HepG2 (cell line): Measurements from ENCODE around the gene IKZF5. TPM values are rescaled to one million over a fixed set of nuclear protein-coding genes. Genes with fewer than 3 reads are reported as not detected.

ENCODE experiments used
- FOXA3 ChIP-seq: IDR thresholded peaks from 2 replicates; pipeline ENCODE4 v1.6.1; 2016; ENCODE audit warnings: missing genetic modification reagents, missing compliant biosample characterization
- GABPB1 ChIP-seq: IDR thresholded peaks from 2 replicates; pipeline ENCODE4 v1.6.1; 2016; ENCODE audit warnings: mild to moderate bottlenecking, missing genetic modification reagents, moderate library complexity, missing compliant biosample characterization
- GPBP1L1 ChIP-seq: sonication (generic); formaldehyde crosslinking; IDR thresholded peaks from 2 replicates; pipeline ENCODE4 v1.5.0; 2020; ENCODE audit warnings: mild to moderate bottlenecking, missing genetic modification reagents
- HMG20B ChIP-seq: conservative IDR thresholded peaks from 2 replicates; pipeline ENCODE4 v1.6.1; 2016; ENCODE audit warnings: missing genetic modification reagents, missing compliant biosample characterization
- MIER3 ChIP-seq: IDR thresholded peaks from 2 replicates; pipeline ENCODE4 v1.6.1; 2016; ENCODE audit warnings: missing compliant biosample characterization, borderline replicate concordance
- NFKBIZ ChIP-seq: IDR thresholded peaks from 2 replicates; pipeline ENCODE4 v1.6.1; 2018; ENCODE audit warnings: missing genetic modification reagents, missing compliant biosample characterization
- NR2F2 ChIP-seq: IDR thresholded peaks from 2 replicates; pipeline ENCODE4 v1.6.1; 2012; ENCODE audit warnings: low read depth, inconsistent platforms, borderline replicate concordance
- PITX1 ChIP-seq: sonication (generic); formaldehyde crosslinking; IDR thresholded peaks from 2 replicates; pipeline ENCODE4 v1.5.1; 2020; ENCODE audit warnings: mild to moderate bottlenecking, missing genetic modification reagents
- REXO4 ChIP-seq: sonication (generic); formaldehyde crosslinking; IDR thresholded peaks from 2 replicates; pipeline ENCODE4 v1.8.0; 2022; ENCODE audit warnings: missing genetic modification reagents, mild to moderate bottlenecking, borderline replicate concordance
- ZNF12 ChIP-seq: sonication (generic); formaldehyde crosslinking; IDR thresholded peaks from 2 replicates; pipeline ENCODE4 v1.5.0; 2020; ENCODE audit warnings: missing genetic modification reagents
- ZNF460 ChIP-seq: sonication (generic); formaldehyde crosslinking; IDR thresholded peaks from 2 replicates; pipeline ENCODE4 v1.5.1; 2020; ENCODE audit warnings: missing genetic modification reagents, mild to moderate bottlenecking, borderline replicate concordance
- ZNF672 ChIP-seq: sonication (generic); formaldehyde crosslinking; IDR thresholded peaks from 2 replicates; pipeline ENCODE4 v1.8.1; 2022; ENCODE audit warnings: missing genetic modification reagents
- ZNF773 ChIP-seq: sonication (generic); formaldehyde crosslinking; IDR thresholded peaks from 2 replicates; pipeline ENCODE4 v1.4.0; 2020; ENCODE audit warnings: missing genetic modification reagents, borderline replicate concordance
- ZSCAN9 ChIP-seq: IDR thresholded peaks from 2 replicates; pipeline ENCODE4 v1.6.1; 2016; ENCODE audit warnings: borderline replicate concordance
- polyA plus RNA-seq, 8 experiments: library from polyadenylated mRNA; depleted of rRNA in 3 of 8; stranded (reverse) in 7 of 8; unstranded in 1 of 8; fragments of >200 nt; fragmentation: Illumina TruSeq in 4 of 8; extraction: Trizol in 4 of 8; gene quantifications; 2 replicates each; pipeline versions ENCODE4 v1.2.1 to v1.2.3, GENCODE V29; 2011 to 2016; ENCODE audit warnings: low read depth in 4 of 8, missing spikeins in 1 of 8, mixed read lengths in 1 of 8; ENCODE audit not compliant: insufficient read depth in 1 of 8
- total RNA-seq, 5 experiments: library from RNA; depleted of rRNA; stranded (reverse); fragments of >200 nt; fragmentation: Illumina TruSeq; extraction: Trizol; gene quantifications; 2 replicates each; pipeline ENCODE4 v1.2.3, GENCODE V29; 2016; ENCODE audit warnings: low read depth in 1 of 5
- TF ChIP-seq, protein P1 (sequence below): fragments of 450-650 bp; IDR thresholded peaks from 2 replicates; pipeline ENCODE4 v1.6.1; 2017; ENCODE audit warnings: mild to moderate bottlenecking
- TF ChIP-seq, protein P2 (sequence below): sonication (generic); formaldehyde crosslinking; IDR thresholded peaks from one replicate; pipeline ENCODE4 v1.5.1; 2020; ENCODE audit warnings: mild to moderate bottlenecking, missing genetic modification reagents; ENCODE audit errors: not compliant biosample characterization

IKZF5 gene
- total and polyA plus RNA-seq, 2 of the 13 experiments (the other 11 are each of a cell fraction or from before 2014, with no cell fraction given) = 3.7 to 12.0 TPM

DNA sequence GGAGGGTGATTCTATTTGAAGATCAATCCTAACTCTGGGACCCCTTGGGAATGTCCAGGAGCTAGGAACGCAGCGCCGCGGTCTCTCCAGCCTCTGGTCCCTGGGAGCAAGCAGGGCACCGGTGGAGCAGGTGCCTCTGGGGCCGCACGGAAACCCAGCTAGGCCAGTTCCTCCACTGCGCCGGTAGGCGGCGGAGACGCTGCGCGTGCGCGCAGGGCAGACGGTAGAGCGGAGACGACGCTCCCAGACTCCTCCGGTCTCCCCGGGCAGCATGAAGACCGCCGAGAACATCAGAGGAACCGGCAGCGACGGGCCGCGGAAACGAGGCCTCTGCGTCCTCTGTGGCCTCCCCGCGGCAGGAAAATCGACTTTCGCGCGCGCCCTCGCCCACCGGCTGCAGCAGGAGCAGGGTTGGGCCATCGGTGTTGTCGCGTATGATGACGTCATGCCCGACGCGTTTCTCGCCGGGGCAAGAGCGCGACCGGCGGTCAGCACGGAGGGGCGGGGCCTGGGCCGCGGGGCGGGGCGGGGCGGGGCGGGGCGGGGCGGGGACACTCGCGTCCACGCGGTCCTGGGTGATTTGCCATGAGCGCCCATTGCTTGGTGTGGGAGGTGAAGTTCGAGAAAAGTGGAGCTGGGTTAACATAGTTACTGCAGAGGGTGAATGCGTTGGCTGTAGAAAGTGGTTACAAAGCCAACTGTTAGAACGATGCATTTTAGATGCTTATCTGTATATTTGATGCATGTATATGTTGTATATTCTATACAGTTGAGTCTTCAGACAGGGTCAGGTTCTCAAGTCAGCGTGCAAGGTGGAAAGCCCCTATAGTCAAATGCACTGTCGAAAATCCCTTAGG, 28.2 kb downstream of the IKZF5 start, which contains the start of gene PSTK (continued):
- TF ChIP-seq, protein P1, sequence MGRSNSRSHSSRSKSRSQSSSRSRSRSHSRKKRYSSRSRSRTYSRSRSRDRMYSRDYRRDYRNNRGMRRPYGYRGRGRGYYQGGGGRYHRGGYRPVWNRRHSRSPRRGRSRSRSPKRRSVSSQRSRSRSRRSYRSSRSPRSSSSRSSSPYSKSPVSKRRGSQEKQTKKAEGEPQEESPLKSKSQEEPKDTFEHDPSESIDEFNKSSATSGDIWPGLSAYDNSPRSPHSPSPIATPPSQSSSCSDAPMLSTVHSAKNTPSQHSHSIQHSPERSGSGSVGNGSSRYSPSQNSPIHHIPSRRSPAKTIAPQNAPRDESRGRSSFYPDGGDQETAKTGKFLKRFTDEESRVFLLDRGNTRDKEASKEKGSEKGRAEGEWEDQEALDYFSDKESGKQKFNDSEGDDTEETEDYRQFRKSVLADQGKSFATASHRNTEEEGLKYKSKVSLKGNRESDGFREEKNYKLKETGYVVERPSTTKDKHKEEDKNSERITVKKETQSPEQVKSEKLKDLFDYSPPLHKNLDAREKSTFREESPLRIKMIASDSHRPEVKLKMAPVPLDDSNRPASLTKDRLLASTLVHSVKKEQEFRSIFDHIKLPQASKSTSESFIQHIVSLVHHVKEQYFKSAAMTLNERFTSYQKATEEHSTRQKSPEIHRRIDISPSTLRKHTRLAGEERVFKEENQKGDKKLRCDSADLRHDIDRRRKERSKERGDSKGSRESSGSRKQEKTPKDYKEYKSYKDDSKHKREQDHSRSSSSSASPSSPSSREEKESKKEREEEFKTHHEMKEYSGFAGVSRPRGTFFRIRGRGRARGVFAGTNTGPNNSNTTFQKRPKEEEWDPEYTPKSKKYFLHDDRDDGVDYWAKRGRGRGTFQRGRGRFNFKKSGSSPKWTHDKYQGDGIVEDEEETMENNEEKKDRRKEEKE = no peak
- TF ChIP-seq GABPB1 (CRISPR knock-in tag) (peak; percentile 85; the same call in 1 of the 2 replicates), ZNF12 (CRISPR knock-in tag) (no peak), PITX1 (peak; percentile 47), ZSCAN9 (CRISPR knock-in tag) (no peak; the same call in 1 of the 2 replicates), FOXA3 (CRISPR knock-in tag) (no peak), NFKBIZ (CRISPR knock-in tag) (0 out of 2 replicates have a peak, but pooled peaks have one; percentile 23), NR2F2 (no peak), MIER3 (no peak), ZNF672 (CRISPR knock-in tag) (no peak), GPBP1L1 (no peak), REXO4 (CRISPR knock-in tag) (no peak), ZNF773 (CRISPR knock-in tag) (peak; percentile 50; the same call in 1 of the 2 replicates), ZNF460 (CRISPR knock-in tag) (no peak; the same call in 1 of the 2 replicates), HMG20B (CRISPR knock-in tag) (no peak)
- TF ChIP-seq, protein P2, sequence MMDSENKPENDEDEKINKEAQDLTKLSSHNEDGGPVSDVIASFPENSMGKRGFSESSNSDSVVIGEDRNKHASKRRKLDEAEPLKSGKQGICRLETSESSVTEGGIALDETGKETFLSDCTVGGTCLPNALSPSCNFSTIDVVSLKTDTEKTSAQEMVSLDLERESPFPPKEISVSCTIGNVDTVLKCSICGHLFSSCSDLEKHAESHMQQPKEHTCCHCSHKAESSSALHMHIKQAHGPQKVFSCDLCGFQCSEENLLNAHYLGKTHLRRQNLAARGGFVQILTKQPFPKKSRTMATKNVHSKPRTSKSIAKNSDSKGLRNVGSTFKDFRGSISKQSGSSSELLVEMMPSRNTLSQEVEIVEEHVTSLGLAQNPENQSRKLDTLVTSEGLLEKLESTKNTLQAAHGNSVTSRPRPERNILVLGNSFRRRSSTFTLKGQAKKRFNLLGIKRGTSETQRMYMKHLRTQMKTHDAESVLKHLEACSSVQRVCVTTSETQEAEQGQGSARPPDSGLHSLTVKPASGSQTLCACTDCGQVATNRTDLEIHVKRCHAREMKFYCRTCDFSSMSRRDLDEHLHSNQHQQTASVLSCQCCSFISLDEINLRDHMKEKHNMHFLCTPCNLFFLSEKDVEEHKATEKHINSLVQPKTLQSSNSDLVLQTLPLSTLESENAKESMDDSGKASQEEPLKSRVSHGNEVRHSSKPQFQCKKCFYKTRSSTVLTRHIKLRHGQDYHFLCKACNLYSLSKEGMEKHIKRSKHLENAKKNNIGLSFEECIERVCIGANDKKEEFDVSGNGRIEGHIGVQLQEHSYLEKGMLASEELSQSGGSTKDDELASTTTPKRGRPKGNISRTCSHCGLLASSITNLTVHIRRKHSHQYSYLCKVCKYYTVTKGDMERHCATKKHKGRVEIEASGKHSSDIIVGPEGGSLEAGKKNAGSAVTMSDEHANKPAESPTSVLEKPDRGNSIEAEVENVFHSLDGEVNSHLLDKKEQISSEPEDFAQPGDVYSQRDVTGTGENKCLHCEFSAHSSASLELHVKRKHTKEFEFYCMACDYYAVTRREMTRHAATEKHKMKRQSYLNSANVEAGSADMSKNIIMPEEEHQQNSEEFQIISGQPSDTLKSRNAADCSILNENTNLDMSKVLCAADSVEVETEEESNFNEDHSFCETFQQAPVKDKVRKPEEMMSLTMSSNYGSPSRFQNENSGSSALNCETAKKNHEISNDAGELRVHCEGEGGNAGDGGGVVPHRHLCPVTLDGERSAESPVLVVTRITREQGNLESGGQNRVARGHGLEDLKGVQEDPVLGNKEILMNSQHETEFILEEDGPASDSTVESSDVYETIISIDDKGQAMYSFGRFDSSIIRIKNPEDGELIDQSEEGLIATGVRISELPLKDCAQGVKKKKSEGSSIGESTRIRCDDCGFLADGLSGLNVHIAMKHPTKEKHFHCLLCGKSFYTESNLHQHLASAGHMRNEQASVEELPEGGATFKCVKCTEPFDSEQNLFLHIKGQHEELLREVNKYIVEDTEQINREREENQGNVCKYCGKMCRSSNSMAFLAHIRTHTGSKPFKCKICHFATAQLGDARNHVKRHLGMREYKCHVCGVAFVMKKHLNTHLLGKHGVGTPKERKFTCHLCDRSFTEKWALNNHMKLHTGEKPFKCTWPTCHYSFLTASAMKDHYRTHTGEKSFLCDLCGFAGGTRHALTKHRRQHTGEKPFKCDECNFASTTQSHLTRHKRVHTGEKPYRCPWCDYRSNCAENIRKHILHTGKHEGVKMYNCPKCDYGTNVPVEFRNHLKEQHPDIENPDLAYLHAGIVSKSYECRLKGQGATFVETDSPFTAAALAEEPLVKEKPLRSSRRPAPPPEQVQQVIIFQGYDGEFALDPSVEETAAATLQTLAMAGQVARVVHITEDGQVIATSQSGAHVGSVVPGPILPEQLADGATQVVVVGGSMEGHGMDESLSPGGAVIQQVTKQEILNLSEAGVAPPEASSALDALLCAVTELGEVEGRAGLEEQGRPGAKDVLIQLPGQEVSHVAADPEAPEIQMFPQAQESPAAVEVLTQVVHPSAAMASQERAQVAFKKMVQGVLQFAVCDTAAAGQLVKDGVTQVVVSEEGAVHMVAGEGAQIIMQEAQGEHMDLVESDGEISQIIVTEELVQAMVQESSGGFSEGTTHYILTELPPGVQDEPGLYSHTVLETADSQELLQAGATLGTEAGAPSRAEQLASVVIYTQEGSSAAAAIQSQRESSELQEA (CRISPR knock-in tag) = peak; percentile 26
